K562 (cell line): Measurements from ENCODE around the gene ITGA1. TPM values are rescaled to one million over a fixed set of nuclear protein-coding genes. Genes with fewer than 3 reads are reported as not detected.

Source experiments
- ZNF408 ChIP-seq: fragments of 250-450 bp; sonication (Bioruptor Pico); IDR thresholded peaks from 2 replicates; pipeline ENCODE4 v1.4.0; 2020; ENCODE audit warnings: low read depth, mild to moderate bottlenecking, moderate library complexity
- polyA plus RNA-seq, 8 experiments: library from polyadenylated mRNA; depleted of rRNA in 4 of 8; stranded (reverse) in 5 of 8; unstranded in 3 of 8; fragments of >200 nt; fragmentation: Nextera tagmentation in 2 of 8; fragmentation: Illumina TruSeq in 1 of 8; extraction: Ambion mirVana in 2 of 8; extraction: Trizol in 1 of 8; gene quantifications; 2 replicates each; pipeline versions ENCODE4 v1.2.1 to v1.2.3, GENCODE V29; 2011 to 2014; ENCODE audit warnings: inconsistent platforms in 1 of 8, missing spikeins in 1 of 8
- total RNA-seq, 7 experiments: library from RNA; depleted of rRNA in 6 of 7; stranded (reverse); fragments of >200 nt in 6 of 7; fragmentation: Illumina TruSeq in 2 of 7; extraction: Trizol in 2 of 7; gene quantifications; 2 replicates each; pipeline versions ENCODE4 v1.2.1 to v1.2.3, GENCODE V29; 2011 to 2021; ENCODE audit warnings: low replicate concordance in 1 of 7
- TF ChIP-seq, protein P1 (sequence below), 2 experiments: fragments of 450-650 bp in 1 of 2; sonication (generic) in 1 of 2; formaldehyde crosslinking in 1 of 2; IDR thresholded peaks; 2 replicates each; pipeline versions ENCODE4 v1.7.1 to v1.9.0; 2016 to 2022; ENCODE audit warnings: inconsistent platforms in 1 of 2, mild to moderate bottlenecking in 1 of 2, missing genetic modification reagents in 1 of 2

Gene ITGA1
- total and polyA plus RNA-seq, 9 of the 15 experiments (the other 6 are each of a cell fraction or from before 2014, with no cell fraction given): 0.04 to 0.22 TPM; not detected in 7

DNA sequence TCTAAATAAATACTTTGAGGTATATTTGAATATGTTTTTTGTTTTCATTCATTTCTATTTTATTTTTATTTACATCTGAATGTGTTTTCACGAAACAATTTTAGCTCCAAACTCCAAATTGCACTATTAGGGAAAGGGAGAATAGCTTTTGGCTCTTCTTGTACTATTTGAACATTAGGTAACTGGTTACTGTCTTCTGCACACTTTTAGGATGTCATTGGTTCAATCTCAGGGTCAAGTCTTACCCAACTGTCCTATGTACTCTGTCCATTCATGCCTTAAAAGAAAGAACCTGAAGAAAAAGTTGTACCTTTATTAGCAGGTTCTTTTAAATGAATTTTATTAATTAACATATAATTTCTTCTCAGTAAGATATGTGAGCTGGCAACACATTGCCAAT, 51.6 kb downstream of the ITGA1 start (continued):
- TF ChIP-seq, protein P1, sequence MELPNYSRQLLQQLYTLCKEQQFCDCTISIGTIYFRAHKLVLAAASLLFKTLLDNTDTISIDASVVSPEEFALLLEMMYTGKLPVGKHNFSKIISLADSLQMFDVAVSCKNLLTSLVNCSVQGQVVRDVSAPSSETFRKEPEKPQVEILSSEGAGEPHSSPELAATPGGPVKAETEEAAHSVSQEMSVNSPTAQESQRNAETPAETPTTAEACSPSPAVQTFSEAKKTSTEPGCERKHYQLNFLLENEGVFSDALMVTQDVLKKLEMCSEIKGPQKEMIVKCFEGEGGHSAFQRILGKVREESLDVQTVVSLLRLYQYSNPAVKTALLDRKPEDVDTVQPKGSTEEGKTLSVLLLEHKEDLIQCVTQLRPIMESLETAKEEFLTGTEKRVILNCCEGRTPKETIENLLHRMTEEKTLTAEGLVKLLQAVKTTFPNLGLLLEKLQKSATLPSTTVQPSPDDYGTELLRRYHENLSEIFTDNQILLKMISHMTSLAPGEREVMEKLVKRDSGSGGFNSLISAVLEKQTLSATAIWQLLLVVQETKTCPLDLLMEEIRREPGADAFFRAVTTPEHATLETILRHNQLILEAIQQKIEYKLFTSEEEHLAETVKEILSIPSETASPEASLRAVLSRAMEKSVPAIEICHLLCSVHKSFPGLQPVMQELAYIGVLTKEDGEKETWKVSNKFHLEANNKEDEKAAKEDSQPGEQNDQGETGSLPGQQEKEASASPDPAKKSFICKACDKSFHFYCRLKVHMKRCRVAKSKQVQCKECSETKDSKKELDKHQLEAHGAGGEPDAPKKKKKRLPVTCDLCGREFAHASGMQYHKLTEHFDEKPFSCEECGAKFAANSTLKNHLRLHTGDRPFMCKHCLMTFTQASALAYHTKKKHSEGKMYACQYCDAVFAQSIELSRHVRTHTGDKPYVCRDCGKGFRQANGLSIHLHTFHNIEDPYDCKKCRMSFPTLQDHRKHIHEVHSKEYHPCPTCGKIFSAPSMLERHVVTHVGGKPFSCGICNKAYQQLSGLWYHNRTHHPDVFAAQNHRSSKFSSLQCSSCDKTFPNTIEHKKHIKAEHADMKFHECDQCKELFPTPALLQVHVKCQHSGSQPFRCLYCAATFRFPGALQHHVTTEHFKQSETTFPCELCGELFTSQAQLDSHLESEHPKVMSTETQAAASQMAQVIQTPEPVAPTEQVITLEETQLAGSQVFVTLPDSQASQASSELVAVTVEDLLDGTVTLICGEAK (IDR thresholded peaks at IDR 0.05): no peak
- TF ChIP-seq, protein P1 (CRISPR knock-in tag; IDR thresholded peaks at IDR 0.05): no peak
- no peak for TF ChIP-seq ZNF408 (CRISPR knock-in tag)
